Measurements from ENCODE around the gene PAXX. TPM values are rescaled to one million over a fixed set of nuclear protein-coding genes. Genes with fewer than 3 reads are reported as not detected.

PAXX gene
- total RNA-seq, 2 donors from 2014 or later: 29.9 to 81.0 TPM

- Histone ChIP-seq H3K36me3 (no peaks in the 10 kb centered on the region), H3K9me3 (no peaks in the 10 kb centered on the region), H3K9ac (ENCODE audit: low read depth in 2 of 2, low read length in 2 of 2) (no peak overlapping the region), H3K27ac (no peak overlapping the region), H3K4me1 (peaks cover under 1% of the 10 kb centered on the region), H3K4me3 (no peak overlapping the region), H3K27me3 (peaks cover 25% of the 10 kb centered on the region)
- no peak for DNase-seq
- intact Hi-C loops (cut with DNase I): no loop called here
- TF ChIP-seq CTCF (IDR thresholded peaks at IDR 0.05): no peak
These were observed 9.1 kb upstream of the PAXX start for GRCh38 chr9:136983167-136983566.

DNA sequence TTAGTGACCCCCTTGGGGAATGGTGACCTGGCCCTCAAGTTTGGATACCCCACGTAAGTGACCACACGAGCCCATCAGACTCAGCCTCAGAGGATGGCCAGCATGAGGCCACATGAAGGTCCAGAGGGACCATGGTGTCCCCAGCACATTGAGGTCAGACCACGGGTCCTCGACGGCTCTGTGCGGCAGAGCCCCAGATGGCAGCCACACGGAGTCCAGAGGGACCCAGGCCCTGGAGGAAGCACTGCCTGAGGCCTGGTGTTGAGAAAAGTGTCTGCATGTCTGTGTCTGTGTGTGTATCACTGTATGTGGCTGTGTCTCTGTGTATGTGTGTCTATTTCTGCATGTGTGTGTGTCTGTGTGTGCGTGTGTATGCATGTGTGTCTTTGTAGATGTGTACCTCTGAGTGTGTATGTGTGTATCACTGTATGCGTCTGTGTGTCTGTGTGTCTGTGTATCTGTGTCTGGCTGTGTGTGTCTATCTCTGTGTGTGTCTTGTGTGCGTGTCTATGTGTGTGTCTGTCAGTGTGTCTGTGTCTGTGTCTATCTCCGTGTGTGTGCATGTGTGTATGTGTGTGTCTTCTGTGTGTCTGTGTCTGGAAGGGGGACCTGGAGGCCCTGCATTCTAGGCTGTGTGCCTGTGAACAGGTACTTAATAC lies 8.4 kb upstream of the PAXX start:
- H3K4me1 ChIP-seq: no peaks in the 10 kb centered on the region
- H3K4me3 ChIP-seq: no peak overlapping the region
- H3K36me3 ChIP-seq: no peaks in the 10 kb centered on the region
- DNase-seq: no peak
- intact Hi-C loops (cut with DNase I): no loop called here
- H3K27me3 ChIP-seq: peaks cover 25% of the 10 kb centered on the region
- no peak overlapping the region for H3K9ac ChIP-seq (ENCODE audit: low read depth in 2 of 2, low read length in 2 of 2)
- TF ChIP-seq CTCF (IDR thresholded peaks at IDR 0.05): no peak
- H3K9me3 ChIP-seq: no peaks in the 10 kb centered on the region
- no peak overlapping the region for H3K27ac ChIP-seq

- no peaks in the 10 kb centered on the region for H3K4me1 ChIP-seq
- H3K9ac ChIP-seq (ENCODE audit: low read depth in 2 of 2, low read length in 2 of 2): no peak overlapping the region
- DNase-seq: no peak
- no peaks in the 10 kb centered on the region for H3K9me3 ChIP-seq
- peaks cover 25% of the 10 kb centered on the region for H3K27me3 ChIP-seq
- intact Hi-C loops (cut with DNase I): no loop called here
- no peaks in the 10 kb centered on the region for H3K36me3 ChIP-seq
- no peak overlapping the region for H3K4me3 ChIP-seq
- no peak for TF ChIP-seq CTCF (IDR thresholded peaks at IDR 0.05)
- H3K27ac ChIP-seq: no peak overlapping the region
These were observed 7.7 kb upstream of the PAXX start for GRCh38 chr9:136984464-136985026.

DNA sequence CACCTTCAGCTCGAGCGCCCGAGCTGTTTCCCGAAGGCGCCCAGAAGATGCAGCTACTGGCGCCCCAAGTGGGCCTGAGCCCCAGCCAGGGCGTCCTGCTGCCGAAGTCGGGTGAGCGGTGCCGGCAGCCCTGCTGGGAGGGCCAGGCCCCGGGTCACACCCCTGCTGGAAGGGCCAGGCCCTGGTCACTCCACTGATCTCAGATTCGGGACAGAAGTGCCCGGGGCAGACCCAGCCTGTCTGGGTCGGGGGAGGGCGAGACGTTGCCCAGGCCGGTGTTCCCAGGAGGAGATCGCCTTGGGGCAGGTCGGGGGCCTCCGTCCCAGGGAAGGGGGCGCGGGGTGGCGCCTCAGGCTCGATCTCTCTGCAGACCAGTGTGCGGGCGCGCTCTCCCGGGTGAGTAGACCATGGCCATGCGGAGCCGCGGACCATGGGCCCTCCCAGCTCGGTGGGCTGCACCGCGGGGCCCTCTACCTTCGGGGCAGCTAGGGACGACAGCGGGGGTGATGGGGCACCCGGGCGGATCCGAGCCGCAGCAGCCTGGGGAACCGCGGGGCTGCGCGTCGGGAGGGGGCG lies 7.1 kb upstream of the PAXX start:
- Histone ChIP-seq H3K4me3 (no peak overlapping the region), H3K4me1 (no peaks in the 10 kb centered on the region), H3K27me3 (peaks cover 25% of the 10 kb centered on the region), H3K36me3 (no peaks in the 10 kb centered on the region), H3K27ac (no peak overlapping the region), H3K9ac (ENCODE audit: low read depth in 2 of 2, low read length in 2 of 2) (no peak overlapping the region), H3K9me3 (no peaks in the 10 kb centered on the region)
- intact Hi-C loops (cut with DNase I): no loop called here
- no peak for TF ChIP-seq CTCF (IDR thresholded peaks at IDR 0.05)
- DNase-seq: no peak

DNA sequence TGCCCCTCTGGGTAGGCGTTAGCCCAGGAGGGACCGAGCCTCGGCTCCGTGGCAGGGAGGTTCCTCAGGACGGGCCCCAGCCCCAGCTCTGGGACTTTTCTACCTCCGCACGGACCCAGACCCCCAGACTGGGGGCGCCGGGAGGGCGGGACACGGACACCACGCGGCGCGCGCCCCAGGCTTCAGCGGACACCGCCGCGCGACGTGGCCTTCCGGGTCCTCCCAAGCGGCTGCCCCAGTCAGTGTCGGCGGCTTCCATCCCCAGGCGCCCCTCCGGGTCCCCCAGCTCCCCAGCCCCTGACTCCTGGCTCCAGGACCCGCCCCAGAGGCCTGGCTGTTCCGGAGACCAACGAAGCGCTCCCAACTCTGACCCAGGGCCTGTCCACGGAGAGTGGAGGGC lies 6.4 kb upstream of the PAXX start:
- no peak for DNase-seq
- Histone ChIP-seq H3K4me3 (no peak overlapping the region), H3K27ac (no peak overlapping the region), H3K9me3 (no peaks in the 10 kb centered on the region), H3K36me3 (no peaks in the 10 kb centered on the region), H3K9ac (ENCODE audit: low read depth in 2 of 2, low read length in 2 of 2) (no peak overlapping the region), H3K4me1 (no peaks in the 10 kb centered on the region), H3K27me3 (peaks cover 25% of the 10 kb centered on the region)
- intact Hi-C loops (cut with DNase I): no loop called here
- no peak for TF ChIP-seq CTCF (IDR thresholded peaks at IDR 0.05)

All from colonic mucosa (tissue), 4 donors.